ENCODE data around the gene RNF167. TPM values are rescaled to one million over a fixed set of nuclear protein-coding genes. Genes with fewer than 3 reads are reported as not detected.

The RNF167 gene
- total and polyA plus RNA-seq, 2 of the 13 experiments (the other 11 are each of a cell fraction or from before 2014, with no cell fraction given), result 44.1 to 45.4 TPM

GRCh38 chr17:4948166-4948930 is 8.3 kb downstream of the RNF167 start, which contains the start of gene PFN1 (continued):
- TF ChIP-seq PBX2 (CRISPR knock-in tag; IDR thresholded peaks at IDR 0.05) (no peak), FUBP1 (CRISPR knock-in tag; IDR thresholded peaks at IDR 0.05; ENCODE audit: borderline replicate concordance) (no peak), ZNF121 (CRISPR knock-in tag; IDR thresholded peaks at IDR 0.05) (no peak), ZNF644 (CRISPR knock-in tag; IDR thresholded peaks at IDR 0.05; ENCODE audit: low read depth) (no peak), ZNF138 (CRISPR knock-in tag; IDR thresholded peaks at IDR 0.05; ENCODE audit: low read depth) (peak; percentile 36; the same call in 1 of the 2 replicates), KDM1A (CRISPR knock-in tag; IDR thresholded peaks at IDR 0.05) (no peak), ZGPAT (CRISPR knock-in tag; IDR thresholded peaks at IDR 0.05) (peak; percentile 72; the same call in 1 of the 2 replicates), ZHX1 (CRISPR knock-in tag; IDR thresholded peaks at IDR 0.05; ENCODE audit: low read depth) (peak; percentile 20; the same call in 1 of the 2 replicates), ZNF790 (CRISPR knock-in tag; IDR thresholded peaks at IDR 0.05; ENCODE audit: borderline replicate concordance) (peak; percentile 76; the same call in 1 of the 2 replicates), PRDM10 (CRISPR knock-in tag; IDR thresholded peaks at IDR 0.05; ENCODE audit: low read depth) (peak; percentile 94), ZNF224 (CRISPR knock-in tag; IDR thresholded peaks at IDR 0.05) (0 out of 2 replicates have a peak, but pooled peaks have one; percentile 57), BRD4 (CRISPR knock-in tag; IDR thresholded peaks at IDR 0.05) (no peak), MAFK (conservative IDR thresholded peaks at IDR 0.05 in 1 of 2, IDR thresholded peaks at IDR 0.05 in 1 of 2; ENCODE audit: low read length in 2 of 2) (no peak), HOXD1 (CRISPR knock-in tag; IDR thresholded peaks at IDR 0.05) (peak; percentile 75), XRCC5 (optimal IDR thresholded peaks at IDR 0.05; ENCODE audit: low read length) (no peak), ZFX (CRISPR knock-in tag; IDR thresholded peaks at IDR 0.05; ENCODE audit: low read depth) (peak; percentile 23; the same call in 1 of the 2 replicates), ZSCAN30 (CRISPR knock-in tag; IDR thresholded peaks at IDR 0.05) (peak; percentile 21; the same call in 1 of the 2 replicates), ZFP82 (CRISPR knock-in tag; IDR thresholded peaks at IDR 0.05; ENCODE audit: borderline replicate concordance) (no peak)

Measured in HepG2 (cell line).